ENCODE data around the gene CPA4. TPM values are rescaled to one million over a fixed set of nuclear protein-coding genes. Genes with fewer than 3 reads are reported as not detected.

CPA4 gene
- polyA plus RNA-seq, 1 donor from 2014 or later, result 8.9 TPM

- no peaks in the 10 kb centered on the region for H3K36me3 ChIP-seq (ENCODE audit: insufficient read depth, low read length)
- no peak overlapping the region for H3K27ac ChIP-seq (ENCODE audit: low read length)
- TF ChIP-seq CTCF (IDR thresholded peaks at IDR 0.05; ENCODE audit: poor library complexity, severe bottlenecking) (no peak), RAD21 (conservative IDR thresholded peaks at IDR 0.05) (no peak), EP300 (conservative IDR thresholded peaks at IDR 0.05; ENCODE audit: poor library complexity, severe bottlenecking) (no peak), EZH2 (IDR thresholded peaks at IDR 0.05; ENCODE audit: borderline replicate concordance, insufficient read depth, low read length, poor library complexity, severe bottlenecking) (no peak), REST (IDR thresholded peaks at IDR 0.05; ENCODE audit: borderline replicate concordance) (no peak), POLR2AphosphoS5 (IDR thresholded peaks at IDR 0.05) (no peak), MXI1 (conservative IDR thresholded peaks at IDR 0.05; ENCODE audit: poor library complexity, severe bottlenecking) (no peak), SMC3 (conservative IDR thresholded peaks at IDR 0.05; ENCODE audit: poor library complexity) (no peak), TAF1 (IDR thresholded peaks at IDR 0.05; ENCODE audit: low read depth) (no peak)
- H3K4me2 ChIP-seq (ENCODE audit: low read length), result no peak overlapping the region
- H3K4me3 ChIP-seq (ENCODE audit: low read length), result no peak overlapping the region
- H3K79me2 ChIP-seq (replicated peaks; ENCODE audit: insufficient read depth, low read length), result no peaks in the 10 kb centered on the region
- no peak overlapping the region for H3K9ac ChIP-seq (ENCODE audit: low read length)
- H3F3A ChIP-seq (ENCODE audit: insufficient read depth, low read length, poor library complexity, severe bottlenecking), result peaks cover 11% of the 10 kb centered on the region
- H3K9me2 ChIP-seq (ENCODE audit: insufficient read depth, low read length), result no peaks in the 10 kb centered on the region
- no peaks in the 10 kb centered on the region for H4K20me1 ChIP-seq (ENCODE audit: insufficient read depth)
- no peaks in the 10 kb centered on the region for H3K9me3 ChIP-seq (ENCODE audit: low read length)
- H3K27me3 ChIP-seq (ENCODE audit: insufficient read depth, low read depth, low read length), result no peaks in the 10 kb centered on the region
- no peak overlapping the region for H2AFZ ChIP-seq (ENCODE audit: low read depth, low read length)
These were observed 11.7 kb upstream of the CPA4 start for GRCh38 chr7:130281260-130281659.

GRCh38 chr7:130286881-130287280 is 6.1 kb upstream of the CPA4 start:
- H3K27me3 ChIP-seq (ENCODE audit: insufficient read depth, low read depth, low read length), result no peaks in the 10 kb centered on the region
- no peak overlapping the region for H3K9ac ChIP-seq (ENCODE audit: low read length)
- H3F3A ChIP-seq (ENCODE audit: insufficient read depth, low read length, poor library complexity, severe bottlenecking), result no peaks in the 10 kb centered on the region
- no peaks in the 10 kb centered on the region for H4K20me1 ChIP-seq (ENCODE audit: insufficient read depth)
- H3K9me3 ChIP-seq (ENCODE audit: low read length), result no peaks in the 10 kb centered on the region
- H3K79me2 ChIP-seq (replicated peaks; ENCODE audit: insufficient read depth, low read length), result no peaks in the 10 kb centered on the region
- H3K4me3 ChIP-seq (ENCODE audit: low read length), result no peak overlapping the region
- no peak overlapping the region for H3K27ac ChIP-seq (ENCODE audit: low read length)
- H2AFZ ChIP-seq (ENCODE audit: low read depth, low read length), result no peak overlapping the region
- no peak overlapping the region for H3K4me2 ChIP-seq (ENCODE audit: low read length)
- H3K9me2 ChIP-seq (ENCODE audit: insufficient read depth, low read length), result no peaks in the 10 kb centered on the region
- H3K36me3 ChIP-seq (ENCODE audit: insufficient read depth, low read length), result no peaks in the 10 kb centered on the region
- TF ChIP-seq TAF1 (IDR thresholded peaks at IDR 0.05; ENCODE audit: low read depth), result no peak
- no peak for TF ChIP-seq RAD21 (conservative IDR thresholded peaks at IDR 0.05)
- TF ChIP-seq EP300 (conservative IDR thresholded peaks at IDR 0.05; ENCODE audit: poor library complexity, severe bottlenecking), result no peak
- TF ChIP-seq EZH2 (IDR thresholded peaks at IDR 0.05; ENCODE audit: borderline replicate concordance, insufficient read depth, low read length, poor library complexity, severe bottlenecking), result no peak
- no peak for TF ChIP-seq POLR2AphosphoS5 (IDR thresholded peaks at IDR 0.05)
- no peak for TF ChIP-seq MXI1 (conservative IDR thresholded peaks at IDR 0.05; ENCODE audit: poor library complexity, severe bottlenecking)
- TF ChIP-seq CTCF (IDR thresholded peaks at IDR 0.05; ENCODE audit: poor library complexity, severe bottlenecking), result no peak
- TF ChIP-seq REST (IDR thresholded peaks at IDR 0.05; ENCODE audit: borderline replicate concordance), result no peak
- no peak for TF ChIP-seq SMC3 (conservative IDR thresholded peaks at IDR 0.05; ENCODE audit: poor library complexity)
